NCI-H2196 (cell line): ENCODE data around the gene P2RX6.

Experiments used
- DNase-seq: peaks from one replicate; lab custom pipeline; 2025; ENCODE audit not compliant: unreplicated experiment; lab: John Stamatoyannopoulos, UW

The P2RX6 gene

GRCh38 chr22:21012446-21013407, 2.2 kb upstream of the P2RX6 start:
- DNase-seq = no peak

DNA sequence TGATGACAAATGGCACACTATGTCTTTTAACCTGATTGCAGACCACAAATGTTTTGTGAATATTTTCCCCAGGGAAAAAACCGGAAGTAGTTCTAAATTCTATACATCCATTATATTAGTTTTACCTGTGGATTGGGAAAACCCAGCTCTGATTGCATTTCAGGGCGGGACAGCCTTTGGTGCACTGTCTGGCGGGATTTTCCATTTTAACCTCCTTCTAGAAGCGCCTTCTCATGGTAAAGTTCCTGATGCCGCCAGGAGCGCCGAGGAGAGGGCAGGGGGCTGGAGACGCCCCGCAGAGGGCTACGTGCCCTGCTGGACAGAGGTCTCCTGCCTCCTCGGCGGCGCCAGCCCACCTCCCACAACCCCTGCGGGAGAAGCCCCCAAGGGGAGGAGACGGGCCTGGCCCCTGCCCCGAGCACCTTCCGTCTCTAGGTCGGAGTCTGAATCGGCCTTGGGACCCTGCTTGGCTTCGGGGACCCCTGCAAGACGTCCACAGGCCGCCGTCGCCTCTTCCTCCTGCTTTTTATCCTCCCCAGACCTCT, 1.2 kb upstream of the P2RX6 start:
- no peak for DNase-seq

DNA sequence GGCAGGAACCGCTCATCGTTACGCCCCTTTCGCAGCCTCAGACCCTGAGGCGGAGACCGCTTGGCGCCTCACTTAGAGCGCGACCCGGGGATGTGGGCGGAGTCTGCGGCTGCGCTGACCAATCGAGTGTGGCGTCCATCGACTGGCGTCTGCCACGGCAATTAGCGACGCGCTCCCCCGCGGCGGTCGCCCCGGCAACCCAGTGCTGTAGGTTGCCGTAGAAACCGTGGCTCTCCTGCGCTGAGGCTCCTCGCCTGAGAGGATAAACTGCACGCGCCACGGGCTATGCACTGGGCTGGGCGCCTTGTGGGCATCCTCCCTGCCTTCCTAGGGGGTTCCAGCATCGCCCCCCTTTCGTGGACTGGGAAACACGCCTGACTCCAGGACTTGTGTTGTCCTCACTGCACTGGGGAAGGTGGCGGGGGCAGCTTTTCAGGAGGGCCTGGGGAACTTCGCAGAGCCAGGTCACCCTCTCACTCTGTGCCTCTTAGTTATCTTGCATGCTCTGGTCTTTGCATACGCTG, 701 bp upstream of the P2RX6 start:
- peak; percentile 88 for DNase-seq

DNA sequence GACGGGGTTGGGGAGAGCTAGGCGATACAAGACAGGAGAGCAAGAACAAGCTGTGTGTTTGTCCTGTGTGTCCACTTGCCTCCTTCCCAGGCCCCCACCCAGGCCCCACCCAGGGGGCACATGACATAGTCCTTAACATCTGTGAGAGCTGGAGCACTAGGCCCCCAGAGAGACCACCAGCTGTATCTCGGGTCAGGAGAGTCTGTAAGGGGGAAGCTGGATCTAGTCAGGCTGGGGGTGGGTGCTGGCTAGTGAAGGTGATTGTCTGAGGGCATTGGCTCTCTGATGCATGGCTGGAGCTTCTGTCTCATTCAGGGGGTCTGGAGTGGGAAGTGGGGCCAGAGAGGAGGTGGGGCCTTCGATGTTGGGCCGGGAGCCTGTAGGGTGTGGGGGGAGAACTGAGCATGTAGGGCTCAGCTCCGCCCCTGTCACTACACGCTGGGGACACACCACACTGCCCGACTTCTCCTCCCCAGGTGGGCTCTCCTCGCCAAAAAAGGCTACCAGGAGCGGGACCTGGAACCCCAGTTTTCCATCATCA, 571 bp downstream of the P2RX6 start:
- DNase-seq = no peak

GRCh38 chr22:21016644-21017420, 1.9 kb downstream of the P2RX6 start:
- no peak for DNase-seq

- no peak for DNase-seq
Measured at GRCh38 chr22:21018314-21018713, 3.3 kb downstream of the P2RX6 start.

GRCh38 chr22:21020802-21021429, 6.0 kb downstream of the P2RX6 start:
- DNase-seq = peak; percentile 1

DNA sequence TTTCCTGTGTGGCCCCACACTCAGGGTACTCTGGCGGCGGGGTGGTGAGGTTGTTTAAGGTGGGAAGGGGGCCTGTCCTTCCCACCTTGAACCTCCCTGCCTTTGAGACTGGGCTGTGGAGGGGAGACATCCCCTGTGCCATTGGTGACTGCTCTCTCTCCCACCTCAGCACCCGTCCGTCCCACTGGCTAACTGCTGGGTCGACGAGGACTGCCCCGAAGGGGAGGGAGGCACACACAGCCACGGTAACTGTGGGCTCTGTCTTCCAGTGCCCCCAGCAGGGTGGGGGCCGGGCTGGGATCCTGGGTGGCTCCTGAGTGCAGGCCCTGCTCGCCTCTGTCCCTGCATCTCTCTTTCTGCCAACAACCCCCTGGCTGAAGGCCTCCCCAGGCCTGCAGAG, 7.5 kb downstream of the P2RX6 start:
- DNase-seq = no peak

DNA sequence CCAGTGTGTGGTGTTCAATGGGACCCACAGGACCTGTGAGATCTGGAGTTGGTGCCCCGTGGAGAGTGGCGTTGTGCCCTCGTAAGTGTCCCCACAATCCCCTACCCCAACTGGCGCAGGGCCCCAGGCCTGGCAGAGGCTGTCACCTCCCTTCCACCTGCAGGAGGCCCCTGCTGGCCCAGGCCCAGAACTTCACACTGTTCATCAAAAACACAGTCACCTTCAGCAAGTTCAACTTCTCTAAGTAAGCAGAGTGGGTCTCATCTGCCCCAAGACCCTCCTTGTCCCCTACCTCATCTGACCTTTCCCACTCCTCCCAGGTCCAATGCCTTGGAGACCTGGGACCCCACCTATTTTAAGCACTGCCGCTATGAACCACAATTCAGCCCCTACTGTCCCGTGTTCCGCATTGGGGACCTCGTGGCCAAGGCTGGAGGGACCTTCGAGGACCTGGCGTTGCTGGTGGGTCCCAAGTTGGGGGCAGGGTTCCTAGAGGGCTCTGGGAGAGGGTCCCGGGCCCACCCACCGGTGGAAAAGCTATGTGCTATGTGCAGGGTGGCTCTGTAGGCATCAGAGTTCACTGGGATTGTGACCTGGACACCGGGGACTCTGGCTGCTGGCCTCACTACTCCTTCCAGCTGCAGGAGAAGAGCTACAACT, 8.1 kb downstream of the P2RX6 start:
- no peak for DNase-seq

DNA sequence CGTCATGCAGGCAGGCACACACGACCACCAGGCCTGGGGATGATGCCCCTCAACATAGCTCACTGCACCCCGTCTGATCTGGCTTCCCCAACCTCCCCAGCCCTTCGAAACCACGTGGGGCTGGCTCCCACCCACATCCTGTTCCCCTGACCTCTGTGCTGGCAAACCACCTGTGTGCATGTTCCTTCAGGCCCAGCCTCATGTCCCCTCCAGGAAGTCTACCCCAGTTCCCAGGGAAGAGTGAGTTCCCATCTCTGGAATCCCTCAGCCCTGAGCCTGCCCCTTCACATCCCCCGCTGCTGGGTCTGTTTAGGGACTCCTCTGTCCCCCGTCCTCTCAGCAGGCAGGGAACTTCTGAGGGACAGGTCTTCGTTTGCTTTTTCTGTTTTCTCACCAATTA, 10.3 kb downstream of the P2RX6 start:
- DNase-seq = no peak

- DNase-seq = no peak
Measured at GRCh38 chr22:21025763-21026755, 11.1 kb downstream of the P2RX6 start.

DNA sequence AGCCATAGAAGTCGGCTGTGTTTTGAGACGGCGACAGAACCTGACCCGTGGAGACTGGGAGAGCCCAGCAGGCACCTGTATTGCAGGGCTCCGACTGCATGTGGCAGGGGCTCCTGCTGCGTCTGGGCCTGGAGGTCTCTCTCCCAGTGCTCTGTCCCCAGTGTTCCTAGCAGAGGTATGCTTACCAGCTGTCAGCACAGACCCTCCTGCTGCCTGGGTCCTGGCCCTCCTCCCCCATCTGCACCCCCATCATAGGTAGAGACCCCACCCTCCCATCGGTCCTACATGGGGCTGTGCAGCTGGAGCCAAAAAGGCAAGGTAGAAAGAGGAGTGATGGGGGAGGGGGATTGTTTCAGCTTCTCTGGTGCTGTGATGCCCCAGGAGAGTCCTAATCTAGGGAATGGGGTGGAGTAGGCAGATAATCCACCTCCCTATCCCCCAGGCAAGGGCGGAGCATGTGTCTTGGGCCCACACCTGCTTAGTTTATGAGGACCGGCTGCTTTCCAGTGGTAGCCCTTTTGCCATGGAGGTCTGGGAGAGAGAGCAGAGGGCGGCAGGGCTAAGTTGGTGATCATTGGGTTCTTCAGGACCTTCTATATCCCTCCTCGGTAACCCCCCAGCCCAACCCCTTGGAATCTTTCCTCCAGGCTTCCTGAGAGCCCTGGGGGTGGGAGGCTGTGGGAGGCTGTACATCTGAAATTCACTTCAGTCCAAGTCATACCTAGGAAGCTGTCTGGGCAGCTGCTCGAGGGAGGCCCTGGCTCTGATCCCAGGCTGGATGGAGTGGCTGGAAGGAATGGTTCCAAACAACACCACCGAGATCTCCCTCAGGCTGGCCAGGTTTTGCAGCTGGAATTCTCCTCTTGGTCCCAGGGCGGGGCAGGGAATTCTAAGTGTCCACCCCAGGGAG, 12.1 kb downstream of the P2RX6 start:
- peak; percentile 43 for DNase-seq

GRCh38 chr22:21028277-21029251, 13.6 kb downstream of the P2RX6 start:
- no peak for DNase-seq

DNA sequence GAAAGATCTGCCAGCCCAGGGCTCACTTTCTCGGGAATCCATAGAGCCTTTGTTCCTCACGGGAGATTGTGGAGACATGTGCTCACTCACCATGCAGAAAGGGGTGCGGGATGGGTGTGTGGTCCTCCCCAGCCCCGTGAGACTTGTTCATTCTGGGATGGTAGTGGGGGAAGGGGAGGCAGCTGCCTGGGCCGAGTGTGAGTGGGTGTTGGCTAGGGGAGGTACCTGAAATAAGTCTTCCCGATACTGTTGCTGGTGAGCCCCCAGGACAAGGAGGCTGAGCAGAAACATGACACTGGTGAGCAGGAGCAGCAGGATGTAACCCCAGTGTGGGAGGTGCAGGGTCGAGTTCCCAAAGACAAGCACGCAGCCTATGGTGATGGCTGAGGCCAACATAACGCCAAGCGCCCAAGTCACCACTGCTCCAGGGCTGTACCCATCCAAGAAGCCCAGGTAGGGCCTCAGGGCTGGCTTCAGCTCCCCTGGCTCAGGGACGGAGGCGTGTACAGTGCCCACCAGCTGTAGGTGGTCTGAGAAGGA, 14.6 kb downstream of the P2RX6 start:
- no peak for DNase-seq

DNA sequence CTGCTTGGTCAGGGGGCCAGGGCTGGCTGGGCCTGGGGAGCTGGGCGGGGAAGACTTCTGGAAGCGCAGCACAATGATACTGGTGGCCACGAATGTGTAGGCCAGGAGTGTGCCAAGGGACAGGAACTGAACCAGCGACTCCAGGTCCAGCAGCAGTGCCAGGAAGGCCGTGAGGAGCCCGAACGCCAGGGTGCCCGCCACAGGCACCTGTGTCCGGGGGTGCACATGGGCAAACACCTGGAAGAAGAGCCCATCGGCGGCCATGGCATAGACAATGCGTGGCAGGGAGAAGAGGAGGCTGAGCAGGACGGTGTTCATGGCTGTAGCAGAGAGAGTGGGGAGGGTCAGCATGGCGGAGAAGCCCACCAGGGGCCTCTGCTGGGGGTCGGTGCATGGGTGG, 15.1 kb downstream of the P2RX6 start:
- DNase-seq = no peak
